Activated CD8-positive, alpha-beta memory T cell treated with anti-CD3 and anti-CD28 coated beads, Interleukin-2, amount 50 U/mL, for 1 hour (primary cell): ENCODE results near the gene ACADM.
"Not testable (repeated sequence)": the region's sequence is repeated elsewhere in the genome, so short reads cannot be mapped to it uniquely, and the experiment has no call there.

Experiments
- DNase-seq: peaks from one replicate; pipeline ENCODE4 v3.0.0-alpha.2; 2020; ENCODE audit errors: extremely low read depth

The ACADM gene

GRCh38 chr1:75795703-75796193 lies 71.2 kb downstream of the ACADM start:
- DNase-seq = no peak

GRCh38 chr1:75796376-75797272 lies 72.1 kb downstream of the ACADM start, which contains the start of gene MSH4:
Gene MSH4 (plus strand): TSS chr1:75796882. CDS start chr1:75796986, 104 bp downstream.
- no peak for DNase-seq

GRCh38 chr1:75797273-75797588 lies 72.7 kb downstream of the ACADM start:
- no peak for DNase-seq

- no peak for DNase-seq
Measured at GRCh38 chr1:75797606-75798216, 73.2 kb downstream of the ACADM start.

- not testable (repeated sequence) for DNase-seq
Measured at GRCh38 chr1:75801480-75801879, 77.0 kb downstream of the ACADM start.

GRCh38 chr1:75808921-75809320 lies 84.4 kb downstream of the ACADM start:
- DNase-seq = no peak

GRCh38 chr1:75810113-75810512 lies 85.6 kb downstream of the ACADM start:
- DNase-seq = not testable (repeated sequence)

- no peak for DNase-seq
Measured at GRCh38 chr1:75811211-75811981, 86.9 kb downstream of the ACADM start.

- no peak for DNase-seq
Measured at GRCh38 chr1:75812065-75812464, 87.6 kb downstream of the ACADM start.
